ENCODE results near the gene MIER1.

DNA sequence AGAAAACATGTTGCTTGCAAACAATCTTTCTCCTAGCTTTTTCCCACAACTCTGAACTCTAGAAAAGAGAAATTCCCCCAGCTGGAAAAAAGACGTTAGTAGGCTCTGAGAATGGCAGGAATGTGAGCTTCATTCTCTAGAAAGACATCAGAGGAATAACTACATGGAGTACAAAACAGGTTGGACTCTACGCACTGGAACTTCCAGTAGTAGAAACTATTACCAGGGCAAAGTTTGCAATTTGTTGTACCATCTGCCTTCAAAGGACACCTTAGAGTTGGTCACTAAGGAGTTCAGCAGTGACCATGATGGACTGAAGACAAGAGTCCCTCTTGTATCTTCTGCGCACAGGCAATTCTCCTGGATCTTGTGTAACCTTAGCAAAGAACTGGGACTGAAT, 68.3 kb downstream of the MIER1 start:
- TF ChIP-seq CTCF (IDR thresholded peaks at IDR 0.05) (no peak), POLR2A (IDR thresholded peaks at IDR 0.05) (no peak)
